NCI-H2171 (cell line): ENCODE data around the gene TRIM44.

Source experiments
- DNase-seq: peaks from one replicate; lab custom pipeline; 2025; lab: John Stamatoyannopoulos, UW

The TRIM44 gene

GRCh38 chr11:35662649-35663407 is at the start of gene TRIM44:
Gene TRIM44 (plus strand): TSS chr11:35662775. CDS start chr11:35663112, 337 bp downstream.
- DNase-seq, result peak; percentile 89

- DNase-seq, result no peak
Measured at GRCh38 chr11:35614939-35615569, 47.5 kb upstream of the TRIM44 start.

- peak; percentile 79 for DNase-seq
Measured at GRCh38 chr11:35615921-35616900, 46.4 kb upstream of the TRIM44 start.

GRCh38 chr11:35617316-35617686 is 45.3 kb upstream of the TRIM44 start:
- no peak for DNase-seq

- DNase-seq, result peak; percentile 93
Measured at GRCh38 chr11:35617687-35618496, 44.7 kb upstream of the TRIM44 start, which contains the start of gene FJX1. Gene FJX1 (plus strand): TSS chr11:35618460. CDS start chr11:35618637, 177 bp downstream.

- no peak for DNase-seq
Measured at GRCh38 chr11:35618497-35619115, 44.0 kb upstream of the TRIM44 start.

- DNase-seq, result peak; percentile 73
Measured at GRCh38 chr11:35619116-35619854, 43.3 kb upstream of the TRIM44 start.

- peak; percentile 41 for DNase-seq
Measured at GRCh38 chr11:35619855-35620640, 42.5 kb upstream of the TRIM44 start.

- no peak for DNase-seq
Measured at GRCh38 chr11:35620795-35621194, 41.8 kb upstream of the TRIM44 start.

- DNase-seq, result no peak
Measured at GRCh38 chr11:35621620-35622019, 41.0 kb upstream of the TRIM44 start.

- no peak for DNase-seq
Measured at GRCh38 chr11:35622070-35622469, 40.5 kb upstream of the TRIM44 start.

GRCh38 chr11:35623621-35624168 is 38.9 kb upstream of the TRIM44 start:
- DNase-seq, result peak; percentile 33

- DNase-seq, result no peak
Measured at GRCh38 chr11:35624316-35624715, 38.3 kb upstream of the TRIM44 start.

GRCh38 chr11:35624781-35625180 is 37.8 kb upstream of the TRIM44 start:
- no peak for DNase-seq

- DNase-seq, result no peak
Measured at GRCh38 chr11:35626501-35626900, 36.1 kb upstream of the TRIM44 start.

- no peak for DNase-seq
Measured at GRCh38 chr11:35629511-35629910, 33.1 kb upstream of the TRIM44 start.

GRCh38 chr11:35629914-35630313 is 32.7 kb upstream of the TRIM44 start:
- no peak for DNase-seq

- DNase-seq, result no peak
Measured at GRCh38 chr11:35631891-35632290, 30.7 kb upstream of the TRIM44 start.

- DNase-seq, result peak; percentile 43
Measured at GRCh38 chr11:35632301-35632700, 30.3 kb upstream of the TRIM44 start.
